Muscle of arm (tissue), 14 donors: ENCODE data around the gene ISL1. TPM values are rescaled to one million over a fixed set of nuclear protein-coding genes. Genes with fewer than 3 reads are reported as not detected.

Experiments used
- DNase-seq: peaks from one replicate; pipeline ENCODE4 v3.0.0-alpha.2; 2013
- long read RNA-seq, 11 donors: transcript quantifications; one replicate each; lab custom pipeline, GENCODE V29; 2026
- polyA plus RNA-seq, 12 donors: library from polyadenylated mRNA; unstranded; fragments of 120-200 nt; gene quantifications; one replicate each; pipeline ENCODE4 v1.2.1, GENCODE V29; 2013; ENCODE audit not compliant: insufficient read length in 12 of 12

Gene ISL1
- under 1 TPM in 7 of 12 donors, not detected in 5; 0.08 to 0.26 (median 0.17) TPM for polyA plus RNA-seq
- long read RNA-seq, donor 1, partial matches to known transcripts, result 0 of 1 reads
- long read RNA-seq, donor 1, other reads (novel, unspliced or antisense), result 0 of 1 reads
- long read RNA-seq, donor 2, result 0 reads
- long read RNA-seq, donor 3, result 0 reads
- long read RNA-seq, donor 4, result 0 reads
- long read RNA-seq, donor 5, result 0 reads
- long read RNA-seq, donor 6, result 0 reads
- long read RNA-seq, donor 7, result 0 reads
- long read RNA-seq, donor 8, result 0 reads
- long read RNA-seq, donor 9, result 0 reads
- long read RNA-seq, donor 10, result 0 reads
- long read RNA-seq, donor 11, result 0 reads

DNA sequence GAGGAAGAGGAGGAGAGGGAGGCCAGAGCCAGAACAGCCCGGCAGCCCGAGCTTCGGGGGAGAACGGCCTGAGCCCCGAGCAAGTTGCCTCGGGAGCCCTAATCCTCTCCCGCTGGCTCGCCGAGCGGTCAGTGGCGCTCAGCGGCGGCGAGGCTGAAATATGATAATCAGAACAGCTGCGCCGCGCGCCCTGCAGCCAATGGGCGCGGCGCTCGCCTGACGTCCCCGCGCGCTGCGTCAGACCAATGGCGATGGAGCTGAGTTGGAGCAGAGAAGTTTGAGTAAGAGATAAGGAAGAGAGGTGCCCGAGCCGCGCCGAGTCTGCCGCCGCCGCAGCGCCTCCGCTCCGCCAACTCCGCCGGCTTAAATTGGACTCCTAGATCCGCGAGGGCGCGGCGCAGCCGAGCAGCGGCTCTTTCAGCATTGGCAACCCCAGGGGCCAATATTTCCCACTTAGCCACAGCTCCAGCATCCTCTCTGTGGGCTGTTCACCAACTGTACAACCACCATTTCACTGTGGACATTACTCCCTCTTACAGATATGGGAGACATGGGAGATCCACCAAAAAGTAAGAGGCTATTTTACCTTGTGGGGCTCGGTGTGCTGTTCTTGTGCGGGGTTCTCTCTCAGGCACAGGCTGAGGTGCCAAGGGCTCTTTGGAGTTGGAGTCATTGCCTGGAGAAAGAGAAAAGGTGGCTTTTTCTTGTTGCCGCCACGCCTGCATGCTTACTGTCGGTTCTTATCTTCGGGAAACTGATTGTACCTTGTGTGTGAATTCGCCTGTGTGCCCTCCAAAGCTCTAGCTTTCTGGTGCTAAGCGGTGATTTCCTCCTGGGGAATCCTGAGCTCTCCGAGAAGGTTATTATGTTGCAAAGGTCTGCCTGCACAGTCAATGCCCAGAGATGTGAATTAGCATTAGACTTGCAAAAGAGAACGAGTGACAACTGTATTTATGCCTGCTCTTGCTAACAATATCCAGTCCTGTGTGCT is at the start of gene ISL1:
TSS of gene ISL1 (plus strand) at position 318 of the 991 bp plus-strand sequence. CDS start at position 542, 224 bp downstream.
- peak; percentile 83 for DNase-seq

DNA sequence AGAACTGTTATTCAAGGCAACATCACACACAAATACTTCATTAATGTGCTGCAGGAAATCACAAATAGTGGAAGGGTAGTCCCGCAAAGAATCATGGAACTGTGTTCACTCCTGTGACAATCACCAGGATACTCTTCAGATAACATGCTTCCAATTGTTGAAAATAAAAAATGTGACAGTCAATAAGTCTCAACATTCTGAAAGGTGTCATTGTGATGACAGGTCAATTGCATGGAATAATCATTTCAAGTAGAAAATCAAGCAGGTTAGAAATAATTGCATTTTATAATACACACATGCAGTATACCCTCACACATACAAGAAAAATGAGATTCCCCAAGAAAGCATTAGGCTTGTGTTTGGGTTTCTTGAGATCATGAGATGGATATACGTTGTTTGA is 46.4 kb upstream of the ISL1 start:
- no peak for DNase-seq

DNA sequence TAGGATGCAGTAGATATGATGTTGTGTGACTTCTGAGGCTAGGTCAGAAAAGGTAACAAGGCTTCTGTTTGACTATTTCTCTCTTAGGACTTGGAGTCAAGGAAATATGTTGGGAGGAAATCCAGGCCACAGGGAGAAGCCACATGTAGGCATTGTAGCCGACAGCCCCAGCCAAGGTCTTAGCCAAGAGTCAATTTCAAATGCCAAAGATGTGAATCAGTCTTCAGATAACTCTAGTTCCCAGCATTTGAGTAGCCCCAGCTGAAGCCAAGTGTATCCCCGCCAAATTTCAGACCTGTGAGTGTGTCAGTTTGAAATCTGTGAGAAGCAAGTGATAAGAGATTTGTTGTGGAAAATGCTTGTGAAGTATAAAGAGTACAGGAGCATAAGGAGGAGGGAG is 38.1 kb upstream of the ISL1 start:
- no peak for DNase-seq

DNA sequence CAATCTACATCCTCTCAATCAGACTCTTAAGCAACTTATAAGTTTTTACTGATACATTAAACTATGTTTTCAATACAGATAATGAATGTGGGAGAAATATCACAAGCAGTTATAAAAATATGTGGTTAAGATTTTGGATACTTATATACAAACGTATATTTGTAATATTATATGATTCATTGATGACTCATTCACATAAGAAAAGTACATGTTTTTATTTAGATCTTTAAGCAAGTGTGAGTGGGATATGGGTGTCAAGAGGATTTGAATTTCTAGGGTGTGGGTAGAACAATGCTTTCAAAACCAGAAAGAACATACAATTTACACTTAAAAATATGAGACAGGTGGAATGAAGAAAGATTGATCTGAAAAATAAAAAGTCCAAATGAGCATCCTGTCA is 36.1 kb upstream of the ISL1 start:
- DNase-seq, result no peak

DNA sequence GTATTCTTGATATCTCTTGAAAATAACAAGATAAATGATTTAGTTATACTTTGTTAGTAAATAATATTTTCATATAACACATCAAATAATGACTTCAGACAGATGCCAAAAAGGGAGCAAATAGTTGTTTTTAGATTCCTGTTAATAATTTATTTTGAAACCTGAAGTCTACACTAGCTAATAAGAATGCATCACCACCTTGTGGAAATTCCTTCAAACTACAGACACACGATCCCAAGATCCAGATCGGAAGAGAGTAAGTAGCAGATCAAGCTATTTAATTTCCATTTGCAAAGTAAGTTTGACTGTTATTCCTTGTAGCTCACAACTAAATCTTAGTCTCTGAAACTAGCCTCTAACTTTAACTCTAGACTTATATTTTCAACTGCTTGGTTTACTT is 35.5 kb upstream of the ISL1 start:
- DNase-seq, result no peak

DNA sequence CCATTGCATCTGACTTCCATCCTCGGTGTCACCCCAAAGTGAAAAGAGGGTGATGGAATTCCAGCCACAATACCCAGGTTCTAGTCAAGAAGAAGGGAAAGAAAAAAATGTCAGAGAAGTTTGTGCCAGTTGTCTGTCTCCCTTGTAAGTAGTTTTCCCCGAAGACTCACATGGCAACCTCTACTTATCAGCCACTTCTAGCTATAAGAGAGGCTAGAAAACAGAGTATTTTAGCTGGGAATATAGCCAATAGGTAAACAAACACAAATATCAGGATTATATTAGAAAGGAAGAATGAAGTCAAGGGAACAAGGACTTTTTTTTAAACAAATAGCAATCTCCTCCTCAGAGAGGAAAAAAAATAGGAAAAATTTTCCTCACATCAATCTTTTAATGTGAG is 12.2 kb upstream of the ISL1 start:
- no peak for DNase-seq

DNA sequence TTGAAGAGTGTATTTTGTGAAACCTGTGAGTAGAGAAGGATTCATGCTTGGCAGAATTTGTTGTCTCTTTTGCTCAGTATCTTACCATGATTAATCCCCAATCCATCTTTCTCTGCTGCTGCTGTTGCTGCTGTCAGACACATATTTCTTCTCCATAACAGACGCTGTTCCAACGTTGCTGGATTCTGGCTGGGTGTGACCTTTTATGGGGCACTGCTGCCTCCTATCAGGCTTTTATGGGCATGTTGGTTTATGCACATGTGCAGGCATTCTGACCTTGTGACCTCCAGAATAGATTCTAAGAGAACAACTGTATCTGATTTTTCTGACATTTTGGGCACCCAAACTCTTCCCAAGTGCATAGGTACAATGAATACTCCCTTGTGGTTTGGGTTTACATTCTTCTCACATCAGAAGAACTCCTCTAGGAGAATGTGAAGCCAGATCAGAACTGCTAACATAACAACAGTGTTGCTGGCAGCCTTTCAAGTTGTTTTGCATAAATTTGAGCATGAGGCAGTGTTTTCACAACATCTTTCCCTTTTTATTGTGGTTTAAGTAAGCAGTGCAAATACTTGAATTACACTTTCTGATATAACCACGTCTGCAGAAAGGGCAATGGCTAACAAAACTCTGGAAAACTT is 9.2 kb upstream of the ISL1 start:
- DNase-seq, result no peak

DNA sequence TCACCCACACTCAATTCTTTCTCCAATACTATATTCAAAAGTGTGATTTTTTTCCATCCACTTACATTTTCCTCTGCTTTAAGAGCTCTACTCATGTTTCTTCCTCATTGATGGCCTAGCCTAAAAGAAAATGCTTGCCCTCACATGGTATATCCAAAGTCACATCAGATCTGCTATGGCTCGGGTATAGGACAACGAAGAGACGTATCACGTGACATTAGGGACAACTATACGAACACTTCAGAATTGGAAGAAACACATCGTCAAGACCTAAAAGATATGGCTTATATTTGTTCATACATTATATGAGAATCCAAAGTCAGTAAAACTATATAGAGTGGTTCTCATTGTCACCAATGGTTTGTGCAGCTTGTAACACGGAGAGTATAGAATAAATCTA is 8.2 kb upstream of the ISL1 start:
- no peak for DNase-seq

DNA sequence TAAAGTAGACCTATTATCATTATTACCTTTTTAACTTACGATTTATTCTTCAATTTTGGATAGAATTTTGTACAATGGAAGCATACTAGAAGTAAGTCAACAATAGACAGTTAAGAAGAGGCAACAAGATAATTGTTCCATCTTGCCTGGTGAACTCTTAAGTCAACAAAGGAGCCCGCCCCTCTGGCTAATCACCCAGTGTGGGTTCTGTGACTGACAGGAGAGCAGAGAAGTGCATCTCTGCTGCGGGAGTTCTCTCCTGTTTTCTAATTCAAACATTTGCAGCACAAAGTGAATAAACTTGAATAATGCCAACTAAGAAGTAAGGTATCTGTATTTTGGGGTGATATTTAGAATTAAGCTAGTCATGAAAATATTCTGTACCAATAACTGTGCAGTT is 6.7 kb upstream of the ISL1 start:
- DNase-seq, result no peak

DNA sequence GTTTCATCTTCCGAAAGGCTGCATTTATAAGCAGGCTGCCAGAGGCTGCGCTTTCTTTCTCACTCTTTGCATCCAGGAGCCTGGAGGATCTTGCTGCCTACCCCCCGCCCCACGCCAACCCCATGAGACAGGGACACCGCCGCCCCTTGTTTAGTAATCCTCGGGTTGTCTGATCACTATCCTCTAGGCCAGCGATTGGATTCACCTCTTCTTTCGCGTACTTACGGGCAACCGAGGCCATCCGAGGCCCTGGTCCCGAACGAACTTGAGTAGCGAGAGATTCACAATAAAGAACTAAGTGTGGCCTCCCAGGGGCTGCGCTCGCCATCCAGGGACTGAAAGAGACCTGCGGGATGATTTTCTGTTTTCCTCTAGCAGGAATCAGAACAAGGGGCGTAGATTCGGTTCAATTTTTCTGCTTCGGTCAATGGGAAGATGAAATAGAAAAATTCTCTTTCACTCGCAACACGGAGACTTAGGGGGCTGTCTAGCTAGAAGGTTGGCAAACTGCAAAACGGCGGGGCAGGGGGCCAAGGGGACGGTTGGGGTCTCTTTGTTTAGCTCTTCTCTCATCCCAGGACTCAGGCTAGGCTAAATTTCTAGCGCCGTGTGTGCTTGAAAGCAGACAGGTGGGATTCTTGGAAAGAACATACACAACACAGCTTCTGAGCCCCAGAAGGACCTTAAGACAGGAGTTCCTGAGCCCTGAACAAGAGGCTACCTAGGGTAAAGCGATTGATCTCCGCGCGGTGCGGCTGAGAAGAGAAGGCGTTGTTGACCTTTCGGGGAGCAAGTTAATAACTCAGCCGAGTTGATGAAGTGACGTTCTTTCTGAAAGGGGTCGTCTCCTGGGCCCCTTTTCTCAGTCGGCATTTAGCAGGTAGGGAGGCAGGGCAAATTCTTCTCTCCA is 5.8 kb upstream of the ISL1 start:
- no peak for DNase-seq

DNA sequence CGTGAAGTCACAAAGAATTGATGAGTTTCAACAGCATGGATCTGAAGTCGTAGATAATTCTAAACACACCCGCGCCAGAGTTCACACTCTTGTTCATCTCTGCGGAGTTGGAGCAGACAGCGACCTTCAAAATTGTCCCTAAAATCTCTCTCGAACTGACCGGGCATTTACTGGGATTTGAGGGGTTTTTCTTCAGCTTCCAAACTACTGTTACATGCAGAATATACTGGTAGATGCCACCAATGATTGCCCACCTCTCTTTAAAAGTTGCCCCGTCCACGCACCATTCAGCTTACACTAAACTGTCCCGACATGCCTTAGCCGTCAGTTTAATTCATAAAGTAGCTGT is 5.2 kb upstream of the ISL1 start:
- no peak for DNase-seq

DNA sequence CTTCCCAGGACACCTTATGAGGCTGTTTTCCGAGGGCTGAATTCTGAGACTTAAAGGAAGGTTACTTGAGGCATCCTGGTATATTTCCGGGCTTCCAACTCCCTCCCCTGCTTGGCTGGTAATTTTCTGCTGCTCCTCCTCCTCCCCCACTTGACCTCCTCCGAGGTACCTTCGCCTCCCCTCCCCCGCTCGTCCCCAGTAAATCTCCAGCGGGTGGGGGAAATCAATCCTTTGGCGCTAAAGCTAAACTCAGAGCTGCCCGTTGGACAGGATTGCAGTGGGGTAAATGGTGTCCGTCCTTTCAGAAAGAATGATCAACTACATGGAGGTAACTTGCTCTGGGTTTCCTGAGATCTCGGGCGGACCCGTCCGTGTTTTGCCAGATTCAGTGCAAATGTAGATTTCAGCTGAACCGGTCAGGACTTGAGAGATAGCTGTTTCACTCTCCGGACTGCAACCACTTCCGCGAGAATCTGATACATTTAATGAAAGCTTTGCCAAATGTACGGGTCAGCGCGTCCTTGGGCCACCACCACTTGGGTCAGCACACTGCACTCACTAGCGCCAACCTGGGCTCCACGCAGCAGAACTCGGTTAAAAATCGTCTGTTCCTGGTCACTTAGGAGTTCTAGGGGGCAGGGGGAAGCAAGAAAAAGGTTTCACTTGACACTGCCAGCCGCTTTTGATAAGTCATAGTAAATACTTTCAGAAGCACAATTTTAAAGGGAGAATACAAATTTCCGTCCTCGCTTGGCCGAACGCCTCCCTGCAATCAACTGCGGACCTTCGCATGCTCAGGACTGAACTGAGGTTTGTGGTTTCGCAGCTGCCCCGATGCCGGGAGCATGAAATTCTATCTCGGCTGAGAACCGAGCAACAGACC is 4.6 kb upstream of the ISL1 start:
- DNase-seq, result no peak

DNA sequence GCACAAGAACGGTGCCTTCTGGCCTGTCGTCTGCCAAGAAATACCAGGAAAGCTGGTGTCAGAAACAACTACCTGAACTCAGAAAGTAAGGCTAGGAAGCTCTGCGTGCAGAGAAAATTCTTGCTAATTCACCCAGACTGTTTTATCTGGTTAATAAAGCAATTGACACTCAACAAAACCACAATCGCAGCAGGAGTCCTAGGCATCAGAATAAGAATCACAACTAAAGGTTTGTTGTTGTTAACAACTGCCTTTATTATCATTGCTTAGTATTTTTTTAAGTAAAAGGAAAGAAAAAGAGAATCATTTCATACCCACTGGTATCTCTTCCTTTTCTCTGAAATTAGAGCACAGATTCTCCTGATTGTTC is 3.9 kb upstream of the ISL1 start:
- DNase-seq, result no peak

DNA sequence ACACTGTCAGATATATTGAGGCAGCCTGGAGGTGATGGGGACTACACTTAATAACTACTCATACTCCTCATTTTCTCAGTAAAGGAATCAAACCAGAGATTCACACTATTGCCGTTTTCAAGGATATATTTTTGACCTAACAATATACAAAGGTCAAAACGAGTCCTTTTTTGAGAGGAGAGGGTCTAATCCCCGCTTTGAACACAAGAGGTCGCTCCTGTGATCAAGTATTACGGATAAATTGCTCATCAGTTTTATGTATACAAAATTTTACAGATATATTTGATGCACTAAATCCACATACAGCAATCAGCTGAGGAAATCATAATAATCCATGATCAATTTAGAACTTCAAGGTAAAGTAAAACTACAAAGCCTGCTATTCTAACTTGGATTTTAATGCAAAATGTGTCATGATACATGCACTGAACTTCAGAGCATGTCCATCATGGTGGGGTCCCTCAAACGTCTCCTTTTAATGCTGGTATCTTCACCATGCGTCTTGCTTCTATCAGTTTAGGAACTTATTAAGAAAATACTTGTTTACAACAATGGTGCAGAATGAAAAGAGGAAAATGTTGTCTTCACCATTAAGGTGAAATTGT is 2.5 kb upstream of the ISL1 start:
- DNase-seq, result no peak

DNA sequence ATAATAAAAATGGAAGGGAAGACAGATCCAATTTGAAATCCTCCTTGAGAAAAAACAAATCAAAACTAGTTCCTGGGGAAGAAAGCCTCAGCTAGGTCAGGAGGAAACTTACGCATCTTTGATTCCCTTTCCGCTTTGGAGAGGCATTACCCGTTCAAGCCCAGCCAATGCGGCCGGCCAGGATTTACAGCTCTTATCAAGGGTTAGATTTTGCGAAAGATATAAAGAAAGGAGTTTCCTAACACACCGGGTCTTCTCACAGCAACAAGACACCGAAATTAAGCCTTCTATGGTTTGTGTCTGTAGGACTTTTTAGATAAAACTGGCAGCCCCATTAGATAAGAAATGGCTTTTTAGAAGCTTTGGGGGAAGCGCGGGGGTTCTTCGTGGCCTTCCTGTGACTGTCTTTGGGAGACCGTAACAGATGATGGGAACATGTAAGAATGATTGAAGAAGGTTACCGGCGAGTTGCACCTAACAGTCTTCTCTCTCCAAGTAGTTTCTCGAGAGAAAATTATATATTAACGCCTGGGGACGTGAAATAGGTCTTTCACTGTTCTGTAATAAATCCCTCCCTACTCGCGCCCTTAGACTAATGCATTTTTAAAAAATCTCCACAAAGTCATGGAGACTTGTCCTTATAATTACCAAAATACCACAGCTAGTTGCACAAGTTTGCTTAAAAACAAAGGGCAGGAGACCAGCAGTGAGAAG is 1.3 kb upstream of the ISL1 start:
- DNase-seq, result no peak

DNA sequence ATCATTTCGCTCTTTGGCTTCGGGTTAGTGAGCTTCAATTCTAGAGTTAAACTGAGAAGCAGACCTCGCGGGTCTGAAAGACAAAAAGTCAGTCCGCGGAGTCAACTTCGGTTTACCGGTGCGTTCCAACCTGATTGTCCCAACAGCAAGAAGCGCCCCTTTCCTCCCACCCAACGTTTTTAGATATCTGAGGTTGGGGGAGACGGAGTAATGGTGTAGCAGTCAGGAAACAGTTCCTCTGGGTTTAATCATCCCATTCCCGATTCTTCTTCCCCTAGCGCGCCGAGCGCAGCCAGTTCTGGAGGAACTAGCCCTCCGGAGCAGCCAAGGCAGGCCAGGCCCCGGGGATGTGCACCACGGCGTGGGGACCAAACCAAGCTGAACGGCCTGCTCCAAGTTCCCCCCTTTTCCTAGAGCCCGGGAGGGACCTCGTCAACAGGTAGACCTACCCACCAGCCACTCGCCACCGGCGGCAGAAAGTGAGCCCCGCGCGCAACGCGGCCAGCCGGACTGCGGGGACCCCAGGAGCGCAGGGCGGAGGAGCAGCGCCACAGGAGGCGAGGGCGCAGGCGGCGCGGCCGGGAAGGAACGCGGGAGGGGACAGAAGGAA is 622 bp upstream of the ISL1 start:
- DNase-seq, result no peak

DNA sequence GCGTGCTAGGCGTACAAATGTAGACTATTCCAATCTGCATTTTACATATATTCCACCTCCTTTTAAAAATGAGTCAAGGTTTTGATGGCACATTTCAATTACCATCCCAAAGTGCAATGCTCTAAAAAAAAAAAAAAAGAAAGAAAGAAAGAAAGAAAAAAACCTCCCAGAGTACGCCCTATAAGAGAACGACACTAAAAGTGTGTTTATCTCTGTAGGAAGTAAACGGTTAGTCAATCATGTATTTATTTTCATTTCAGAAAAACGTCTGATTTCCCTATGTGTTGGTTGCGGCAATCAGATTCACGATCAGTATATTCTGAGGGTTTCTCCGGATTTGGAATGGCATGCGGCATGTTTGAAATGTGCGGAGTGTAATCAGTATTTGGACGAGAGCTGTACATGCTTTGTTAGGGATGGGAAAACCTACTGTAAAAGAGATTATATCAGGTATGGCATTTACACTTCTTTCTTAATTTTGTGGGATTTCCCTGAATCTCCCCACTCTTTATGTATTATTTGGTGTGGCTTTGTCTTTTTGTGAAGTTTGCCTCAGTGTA is 1.1 kb downstream of the ISL1 start:
- DNase-seq, result no peak

DNA sequence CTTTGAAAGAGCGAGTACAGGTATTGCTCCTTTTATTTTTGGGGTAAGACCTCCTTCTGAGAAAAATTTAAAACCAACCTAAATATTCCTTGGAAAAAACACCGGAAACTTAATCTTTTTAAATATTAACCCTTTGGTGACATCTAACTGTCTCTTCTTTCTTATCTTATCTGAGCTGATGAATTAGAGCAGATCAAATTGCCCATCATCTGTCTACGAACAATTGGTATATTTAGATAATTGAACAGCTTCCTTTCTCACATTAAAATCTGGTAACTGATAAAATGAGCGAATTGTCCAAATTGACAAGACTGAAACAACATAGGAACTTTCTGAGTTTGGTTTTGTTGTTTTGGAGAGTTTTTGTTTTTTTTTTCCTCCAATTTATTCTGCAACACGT is 2.0 kb downstream of the ISL1 start:
- no peak for DNase-seq
